ENCODE results near the gene EFHD1.

- TF ChIP-seq EP300 (IDR thresholded peaks at IDR 0.05; ENCODE audit: low read depth) = no peak
- TF ChIP-seq CTCF (IDR thresholded peaks at IDR 0.05) = no peak
Measured at GRCh38 chr2:232609607-232610006, 23.8 kb upstream of the EFHD1 start.

Data from transverse colon (tissue), 3 donors.